HepG2 (cell line): ENCODE data around the gene TXNIP. TPM values are rescaled to one million over a fixed set of nuclear protein-coding genes. Genes with fewer than 3 reads are reported as not detected.
A peak's percentile ranks its signal among the peaks of the same experiment; 100 is the strongest.

ENCODE experiments used
- ATAD3A ChIP-seq: sonication (generic); formaldehyde crosslinking; IDR thresholded peaks from 2 replicates; pipeline ENCODE4 v1.4.0; 2020; ENCODE audit warnings: missing genetic modification reagents
- ATF2 ChIP-seq: sonication (generic); formaldehyde crosslinking; IDR thresholded peaks from 2 replicates; pipeline ENCODE4 v1.4.0; 2020; ENCODE audit warnings: missing genetic modification reagents
- CEBPG ChIP-seq: IDR thresholded peaks from 2 replicates; pipeline ENCODE4 v1.6.1; 2016
- FOXM1 ChIP-seq: sonication (generic); formaldehyde crosslinking; IDR thresholded peaks from 2 replicates; pipeline ENCODE4 v1.5.0; 2020; ENCODE audit warnings: missing genetic modification reagents
- FOXO1 ChIP-seq: sonication (generic); formaldehyde crosslinking; IDR thresholded peaks from 2 replicates; pipeline ENCODE4 v1.4.0; 2020; ENCODE audit warnings: missing genetic modification reagents
- GABPB1 ChIP-seq: IDR thresholded peaks from 2 replicates; pipeline ENCODE4 v1.6.1; 2016; ENCODE audit warnings: mild to moderate bottlenecking, missing genetic modification reagents, moderate library complexity, missing compliant biosample characterization
- PPARG ChIP-seq: conservative IDR thresholded peaks from 2 replicates; pipeline ENCODE4 v1.6.1; 2016; ENCODE audit warnings: missing biosample characterization, missing genetic modification reagents
- PRPF4 ChIP-seq: fragments of 200-400 bp; formaldehyde crosslinking; IDR thresholded peaks from 2 replicates; pipeline ENCODE4 v1.6.1; 2016; ENCODE audit warnings: low read length, low read depth; ENCODE audit not compliant: poor library complexity, severe bottlenecking
- RARA ChIP-seq: IDR thresholded peaks from 2 replicates; pipeline ENCODE4 v1.6.1; 2016; ENCODE audit warnings: missing genetic modification reagents, missing compliant biosample characterization
- RELA ChIP-seq: sonication (generic); formaldehyde crosslinking; IDR thresholded peaks from 2 replicates; pipeline ENCODE4 v1.4.0; 2020; ENCODE audit warnings: missing genetic modification reagents
- SOX13 ChIP-seq, 3 experiments: fragments of 450-650 bp in 1 of 3; sonication (generic) in 1 of 3; formaldehyde crosslinking in 1 of 3; IDR thresholded peaks in 2 of 3; conservative IDR thresholded peaks in 1 of 3; 2 replicates each; pipeline versions ENCODE4 v1.5.0 to v1.6.1; 2016 to 2020; ENCODE audit warnings: antibody characterized with exemption in 1 of 3, mild to moderate bottlenecking in 1 of 3, missing compliant biosample characterization in 1 of 3, missing genetic modification reagents in 1 of 3, moderate library complexity in 1 of 3
- SOX6 ChIP-seq, 2 experiments: fragments of 450-650 bp in 1 of 2; sonication (generic) in 1 of 2; formaldehyde crosslinking in 1 of 2; IDR thresholded peaks; 2 replicates each; pipeline versions ENCODE4 v1.4.0 to v1.6.1; 2017 to 2020; ENCODE audit warnings: antibody characterized with exemption in 1 of 2, mild to moderate bottlenecking in 1 of 2, missing genetic modification reagents in 1 of 2
- SP4 ChIP-seq: sonication (generic); formaldehyde crosslinking; IDR thresholded peaks from 2 replicates; pipeline ENCODE4 v1.8.1; 2023; ENCODE audit warnings: mild to moderate bottlenecking, missing genetic modification reagents
- ZBTB8A ChIP-seq: sonication (generic); formaldehyde crosslinking; IDR thresholded peaks from 2 replicates; pipeline ENCODE4 v1.4.0; 2020; ENCODE audit warnings: mild to moderate bottlenecking, low read depth, missing genetic modification reagents, borderline replicate concordance
- ZFY ChIP-seq: sonication (generic); formaldehyde crosslinking; IDR thresholded peaks from 2 replicates; pipeline ENCODE4 v1.4.0; 2020; ENCODE audit warnings: missing genetic modification reagents
- ZKSCAN1 ChIP-seq: fragments of 150-350 bp; IDR thresholded peaks from 2 replicates; pipeline ENCODE4 v1.6.1; 2014; ENCODE audit warnings: low read length
- ZNF549 ChIP-seq: sonication (generic); formaldehyde crosslinking; IDR thresholded peaks from 2 replicates; pipeline ENCODE4 v1.5.0; 2020; ENCODE audit warnings: missing genetic modification reagents
- ZNF616 ChIP-seq: sonication (generic); formaldehyde crosslinking; IDR thresholded peaks from 2 replicates; pipeline ENCODE4 v1.5.0; 2020; ENCODE audit warnings: low read depth, mild to moderate bottlenecking, missing genetic modification reagents
- ZNF7 ChIP-seq: IDR thresholded peaks from 2 replicates; pipeline ENCODE4 v1.6.1; 2016; ENCODE audit warnings: missing biosample characterization, missing genetic modification reagents
- ZNF839 ChIP-seq: sonication (generic); formaldehyde crosslinking; IDR thresholded peaks from 2 replicates; pipeline ENCODE4 v1.4.0; 2020; ENCODE audit warnings: missing genetic modification reagents, mild to moderate bottlenecking, borderline replicate concordance
- polyA plus RNA-seq, 8 experiments: library from polyadenylated mRNA; depleted of rRNA in 3 of 8; stranded (reverse) in 7 of 8; unstranded in 1 of 8; fragments of >200 nt; fragmentation: Illumina TruSeq in 4 of 8; extraction: Trizol in 4 of 8; gene quantifications; 2 replicates each; pipeline versions ENCODE4 v1.2.1 to v1.2.3, GENCODE V29; 2011 to 2016; ENCODE audit warnings: low read depth in 4 of 8, missing spikeins in 1 of 8, mixed read lengths in 1 of 8; ENCODE audit not compliant: insufficient read depth in 1 of 8
- total RNA-seq, 5 experiments: library from RNA; depleted of rRNA; stranded (reverse); fragments of >200 nt; fragmentation: Illumina TruSeq; extraction: Trizol; gene quantifications; 2 replicates each; pipeline ENCODE4 v1.2.3, GENCODE V29; 2016; ENCODE audit warnings: low read depth in 1 of 5
- TF ChIP-seq, protein P1 (sequence below), 2 experiments: fragments of 450-650 bp in 1 of 2; sonication (generic) in 1 of 2; formaldehyde crosslinking; IDR thresholded peaks; 2 replicates each; pipeline versions ENCODE4 v1.5.0 to v1.8.0; 2020 to 2022; ENCODE audit warnings: mild to moderate bottlenecking in 1 of 2, missing genetic modification reagents in 1 of 2
- TF ChIP-seq, protein P2 (sequence below): sonication (generic); formaldehyde crosslinking; conservative IDR thresholded peaks from 2 replicates; pipeline ENCODE4 v1.4.0; 2020; ENCODE audit warnings: mild to moderate bottlenecking, missing genetic modification reagents, moderate library complexity
- TF ChIP-seq, protein P3 (sequence below): sonication (generic); formaldehyde crosslinking; IDR thresholded peaks from 2 replicates; pipeline ENCODE4 v1.5.0; 2020; ENCODE audit warnings: mild to moderate bottlenecking, missing genetic modification reagents

TXNIP gene
- total and polyA plus RNA-seq, 2 of the 13 experiments (the other 11 are each of a cell fraction or from before 2014, with no cell fraction given) = 24.4 to 237 TPM

DNA sequence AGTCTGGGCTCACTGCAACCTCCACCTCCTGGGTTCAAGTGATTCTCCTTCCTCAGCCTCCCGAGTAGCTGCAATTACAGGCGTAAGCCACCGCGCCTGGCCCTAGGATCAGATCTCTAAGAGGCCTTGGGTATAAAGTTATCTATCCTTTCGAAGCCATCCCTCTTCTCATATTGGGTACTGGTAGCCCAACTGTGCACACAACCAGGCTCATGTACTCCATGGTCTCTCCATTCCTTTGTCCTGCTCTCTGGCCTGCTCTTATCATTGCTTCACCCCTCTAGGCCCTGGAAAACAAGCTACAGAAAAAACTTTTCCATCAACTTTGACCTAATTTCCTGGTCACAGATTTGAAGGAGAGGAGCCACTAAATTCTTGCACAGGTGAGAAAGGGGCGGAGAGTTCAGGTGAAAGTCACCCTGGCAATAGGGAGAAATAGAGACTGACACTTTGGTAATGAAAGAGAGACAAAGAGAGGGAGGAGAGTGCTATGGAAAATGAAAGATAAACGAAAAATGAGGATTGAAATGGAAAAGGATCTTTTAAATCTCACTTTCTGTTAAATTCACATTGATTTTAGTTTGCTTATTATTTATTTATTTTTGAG, 6.0 kb downstream of the TXNIP start (continued):
- TF ChIP-seq, protein P1, sequence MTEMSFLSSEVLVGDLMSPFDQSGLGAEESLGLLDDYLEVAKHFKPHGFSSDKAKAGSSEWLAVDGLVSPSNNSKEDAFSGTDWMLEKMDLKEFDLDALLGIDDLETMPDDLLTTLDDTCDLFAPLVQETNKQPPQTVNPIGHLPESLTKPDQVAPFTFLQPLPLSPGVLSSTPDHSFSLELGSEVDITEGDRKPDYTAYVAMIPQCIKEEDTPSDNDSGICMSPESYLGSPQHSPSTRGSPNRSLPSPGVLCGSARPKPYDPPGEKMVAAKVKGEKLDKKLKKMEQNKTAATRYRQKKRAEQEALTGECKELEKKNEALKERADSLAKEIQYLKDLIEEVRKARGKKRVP (CRISPR knock-in tag; IDR thresholded peaks at IDR 0.05) = peak in 1 of 2 experiments; percentile 43; a peak in 1 of 4 replicates
- TF ChIP-seq CEBPG (CRISPR knock-in tag) = peak; percentile 63; the same call in 1 of the 2 replicates
- TF ChIP-seq ZFY (CRISPR knock-in tag) = 0 out of 2 replicates have a peak, but pooled peaks have one; percentile 21
- TF ChIP-seq ZKSCAN1 = no peak
- TF ChIP-seq SP4 = no peak
- no peak for TF ChIP-seq PRPF4
- TF ChIP-seq FOXM1 = no peak
- no peak for TF ChIP-seq RELA (CRISPR knock-in tag)
- no peak for TF ChIP-seq SOX6 (IDR thresholded peaks at IDR 0.05)
- TF ChIP-seq SOX6 (CRISPR knock-in tag; IDR thresholded peaks at IDR 0.05) = no peak
- TF ChIP-seq PPARG (CRISPR knock-in tag) = peak; percentile 93
- TF ChIP-seq FOXO1 = peak; percentile 45; the same call in 1 of the 2 replicates
- no peak for TF ChIP-seq ZNF616 (CRISPR knock-in tag)
- no peak for TF ChIP-seq ATAD3A
- peak; percentile 41; the same call in 1 of the 2 replicates for TF ChIP-seq RARA
- TF ChIP-seq ZNF549 (CRISPR knock-in tag) = no peak
- TF ChIP-seq ZBTB8A = no peak
- TF ChIP-seq, protein P2, sequence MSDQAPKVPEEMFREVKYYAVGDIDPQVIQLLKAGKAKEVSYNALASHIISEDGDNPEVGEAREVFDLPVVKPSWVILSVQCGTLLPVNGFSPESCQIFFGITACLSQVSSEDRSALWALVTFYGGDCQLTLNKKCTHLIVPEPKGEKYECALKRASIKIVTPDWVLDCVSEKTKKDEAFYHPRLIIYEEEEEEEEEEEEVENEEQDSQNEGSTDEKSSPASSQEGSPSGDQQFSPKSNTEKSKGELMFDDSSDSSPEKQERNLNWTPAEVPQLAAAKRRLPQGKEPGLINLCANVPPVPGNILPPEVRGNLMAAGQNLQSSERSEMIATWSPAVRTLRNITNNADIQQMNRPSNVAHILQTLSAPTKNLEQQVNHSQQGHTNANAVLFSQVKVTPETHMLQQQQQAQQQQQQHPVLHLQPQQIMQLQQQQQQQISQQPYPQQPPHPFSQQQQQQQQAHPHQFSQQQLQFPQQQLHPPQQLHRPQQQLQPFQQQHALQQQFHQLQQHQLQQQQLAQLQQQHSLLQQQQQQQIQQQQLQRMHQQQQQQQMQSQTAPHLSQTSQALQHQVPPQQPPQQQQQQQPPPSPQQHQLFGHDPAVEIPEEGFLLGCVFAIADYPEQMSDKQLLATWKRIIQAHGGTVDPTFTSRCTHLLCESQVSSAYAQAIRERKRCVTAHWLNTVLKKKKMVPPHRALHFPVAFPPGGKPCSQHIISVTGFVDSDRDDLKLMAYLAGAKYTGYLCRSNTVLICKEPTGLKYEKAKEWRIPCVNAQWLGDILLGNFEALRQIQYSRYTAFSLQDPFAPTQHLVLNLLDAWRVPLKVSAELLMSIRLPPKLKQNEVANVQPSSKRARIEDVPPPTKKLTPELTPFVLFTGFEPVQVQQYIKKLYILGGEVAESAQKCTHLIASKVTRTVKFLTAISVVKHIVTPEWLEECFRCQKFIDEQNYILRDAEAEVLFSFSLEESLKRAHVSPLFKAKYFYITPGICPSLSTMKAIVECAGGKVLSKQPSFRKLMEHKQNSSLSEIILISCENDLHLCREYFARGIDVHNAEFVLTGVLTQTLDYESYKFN = peak; percentile 53
- TF ChIP-seq SOX13 (IDR thresholded peaks at IDR 0.05) = no peak
- TF ChIP-seq SOX13 (CRISPR knock-in tag; conservative IDR thresholded peaks at IDR 0.05 in 1 of 2, IDR thresholded peaks at IDR 0.05 in 1 of 2) = peak in 1 of 2 experiments; percentile 29; a peak in 1 of 4 replicates
- TF ChIP-seq, protein P3, sequence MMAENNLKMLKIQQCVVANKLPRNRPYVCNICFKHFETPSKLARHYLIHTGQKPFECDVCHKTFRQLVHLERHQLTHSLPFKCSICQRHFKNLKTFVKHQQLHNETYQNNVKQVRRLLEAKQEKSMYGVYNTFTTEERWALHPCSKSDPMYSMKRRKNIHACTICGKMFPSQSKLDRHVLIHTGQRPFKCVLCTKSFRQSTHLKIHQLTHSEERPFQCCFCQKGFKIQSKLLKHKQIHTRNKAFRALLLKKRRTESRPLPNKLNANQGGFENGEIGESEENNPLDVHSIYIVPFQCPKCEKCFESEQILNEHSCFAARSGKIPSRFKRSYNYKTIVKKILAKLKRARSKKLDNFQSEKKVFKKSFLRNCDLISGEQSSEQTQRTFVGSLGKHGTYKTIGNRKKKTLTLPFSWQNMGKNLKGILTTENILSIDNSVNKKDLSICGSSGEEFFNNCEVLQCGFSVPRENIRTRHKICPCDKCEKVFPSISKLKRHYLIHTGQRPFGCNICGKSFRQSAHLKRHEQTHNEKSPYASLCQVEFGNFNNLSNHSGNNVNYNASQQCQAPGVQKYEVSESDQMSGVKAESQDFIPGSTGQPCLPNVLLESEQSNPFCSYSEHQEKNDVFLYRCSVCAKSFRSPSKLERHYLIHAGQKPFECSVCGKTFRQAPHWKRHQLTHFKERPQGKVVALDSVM (CRISPR knock-in tag) = peak; percentile 61
- TF ChIP-seq ZNF839 = no peak
- TF ChIP-seq ZNF7 (CRISPR knock-in tag) = peak; percentile 95
- no peak for TF ChIP-seq ATF2
- no peak for TF ChIP-seq GABPB1
